GM10266 (cell line): Measurements from ENCODE around the gene KRTAP29-1.
"Not testable (repeated sequence)": the region's sequence is repeated elsewhere in the genome, so short reads cannot be mapped to it uniquely, and the experiment has no call there.

ENCODE experiments used
- DNase-seq: peaks from one replicate; pipeline ENCODE4 v3.0.0; 2012; ENCODE audit errors: extremely low spot score
- TF ChIP-seq, protein P1 (sequence below): IDR thresholded peaks from 2 replicates; pipeline ENCODE4 v1.5.1; 2012; ENCODE audit warnings: mild to moderate bottlenecking, low read depth; ENCODE audit not compliant: control insufficient read depth, insufficient read depth; ENCODE audit errors: missing control alignments

Gene KRTAP29-1, protein sequence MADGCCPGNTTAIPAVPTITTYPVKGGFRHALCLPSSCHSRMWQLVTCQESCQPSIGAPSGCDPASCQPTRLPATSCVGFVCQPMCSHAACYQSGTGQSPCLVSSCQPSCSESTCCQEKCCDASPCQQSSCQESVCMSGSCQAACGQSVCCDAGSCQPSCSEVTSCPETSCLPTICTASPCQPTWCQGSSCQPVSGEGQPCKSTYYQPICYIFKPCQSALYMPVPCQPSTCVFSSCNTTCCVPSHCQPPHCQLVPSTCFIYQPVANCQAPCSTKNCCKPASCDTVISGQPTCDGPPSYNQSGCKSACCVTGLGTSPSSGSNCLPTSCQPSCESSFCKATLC

DNA sequence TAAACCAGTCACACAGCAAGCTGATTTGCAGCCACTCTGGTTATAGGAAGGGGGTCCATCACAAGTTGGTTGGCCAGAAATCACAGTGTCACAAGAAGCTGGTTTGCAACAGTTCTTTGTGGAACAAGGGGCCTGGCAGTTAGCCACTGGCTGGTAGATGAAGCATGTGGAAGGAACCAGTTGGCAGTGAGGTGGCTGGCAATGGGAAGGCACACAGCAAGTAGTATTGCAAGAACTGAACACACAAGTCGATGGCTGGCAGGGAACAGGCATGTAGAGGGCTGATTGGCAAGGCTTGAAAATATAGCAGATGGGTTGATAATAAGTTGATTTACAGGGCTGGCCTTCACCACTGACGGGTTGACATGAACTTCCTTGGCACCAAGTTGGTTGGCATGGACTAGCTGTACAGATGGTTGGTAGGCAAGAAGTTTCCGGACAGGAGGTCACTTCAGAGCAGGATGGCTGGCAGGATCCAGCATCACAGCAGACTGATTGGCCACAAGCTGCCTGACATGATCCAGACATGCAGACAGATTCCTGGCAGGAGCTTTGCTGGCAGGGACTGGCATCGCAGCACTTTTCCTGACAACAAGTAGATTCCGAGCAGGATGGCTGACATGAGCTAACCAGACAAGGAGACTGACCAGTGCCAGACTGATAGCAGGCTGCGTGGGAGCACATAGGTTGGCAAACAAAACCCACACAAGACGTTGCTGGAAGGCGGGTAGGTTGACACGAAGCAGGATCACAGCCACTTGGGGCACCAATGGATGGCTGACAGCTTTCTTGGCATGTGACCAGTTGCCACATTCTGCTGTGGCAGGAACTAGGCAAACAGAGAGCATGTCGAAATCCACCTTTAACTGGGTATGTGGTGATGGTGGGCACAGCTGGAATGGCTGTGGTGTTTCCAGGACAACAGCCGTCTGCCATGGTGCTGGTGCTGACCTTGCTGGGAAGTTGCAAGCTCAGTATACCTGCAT lies at the start of gene KRTAP29-1:
Gene KRTAP29-1 (minus strand): TSS at position 936 of the 986 bp plus-strand sequence. CDS start 0 bp downstream, at position 936.
- no peak for DNase-seq
- TF ChIP-seq, protein P1, sequence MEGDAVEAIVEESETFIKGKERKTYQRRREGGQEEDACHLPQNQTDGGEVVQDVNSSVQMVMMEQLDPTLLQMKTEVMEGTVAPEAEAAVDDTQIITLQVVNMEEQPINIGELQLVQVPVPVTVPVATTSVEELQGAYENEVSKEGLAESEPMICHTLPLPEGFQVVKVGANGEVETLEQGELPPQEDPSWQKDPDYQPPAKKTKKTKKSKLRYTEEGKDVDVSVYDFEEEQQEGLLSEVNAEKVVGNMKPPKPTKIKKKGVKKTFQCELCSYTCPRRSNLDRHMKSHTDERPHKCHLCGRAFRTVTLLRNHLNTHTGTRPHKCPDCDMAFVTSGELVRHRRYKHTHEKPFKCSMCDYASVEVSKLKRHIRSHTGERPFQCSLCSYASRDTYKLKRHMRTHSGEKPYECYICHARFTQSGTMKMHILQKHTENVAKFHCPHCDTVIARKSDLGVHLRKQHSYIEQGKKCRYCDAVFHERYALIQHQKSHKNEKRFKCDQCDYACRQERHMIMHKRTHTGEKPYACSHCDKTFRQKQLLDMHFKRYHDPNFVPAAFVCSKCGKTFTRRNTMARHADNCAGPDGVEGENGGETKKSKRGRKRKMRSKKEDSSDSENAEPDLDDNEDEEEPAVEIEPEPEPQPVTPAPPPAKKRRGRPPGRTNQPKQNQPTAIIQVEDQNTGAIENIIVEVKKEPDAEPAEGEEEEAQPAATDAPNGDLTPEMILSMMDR, result no peak

DNA sequence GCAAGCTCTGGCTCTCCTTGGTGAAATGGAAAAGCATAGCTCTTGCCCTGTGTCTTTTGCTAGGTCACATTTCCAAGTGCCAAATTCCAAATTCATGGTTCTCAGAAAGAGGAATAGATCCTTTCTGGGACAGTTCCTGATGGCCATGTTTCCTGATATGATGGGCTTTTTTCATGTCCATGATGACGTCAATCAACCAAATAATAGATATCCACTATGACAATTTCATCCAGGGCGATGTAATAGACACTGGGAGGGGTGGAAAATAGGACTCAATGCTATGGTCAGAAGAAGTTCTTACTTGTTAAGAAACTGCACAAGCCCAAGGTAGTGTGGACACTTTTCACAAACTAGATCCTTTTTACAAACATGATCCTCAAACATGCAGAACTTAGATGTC lies 48.5 kb upstream of the KRTAP29-1 start:
- DNase-seq, result no peak
- TF ChIP-seq, protein P1, result no peak

DNA sequence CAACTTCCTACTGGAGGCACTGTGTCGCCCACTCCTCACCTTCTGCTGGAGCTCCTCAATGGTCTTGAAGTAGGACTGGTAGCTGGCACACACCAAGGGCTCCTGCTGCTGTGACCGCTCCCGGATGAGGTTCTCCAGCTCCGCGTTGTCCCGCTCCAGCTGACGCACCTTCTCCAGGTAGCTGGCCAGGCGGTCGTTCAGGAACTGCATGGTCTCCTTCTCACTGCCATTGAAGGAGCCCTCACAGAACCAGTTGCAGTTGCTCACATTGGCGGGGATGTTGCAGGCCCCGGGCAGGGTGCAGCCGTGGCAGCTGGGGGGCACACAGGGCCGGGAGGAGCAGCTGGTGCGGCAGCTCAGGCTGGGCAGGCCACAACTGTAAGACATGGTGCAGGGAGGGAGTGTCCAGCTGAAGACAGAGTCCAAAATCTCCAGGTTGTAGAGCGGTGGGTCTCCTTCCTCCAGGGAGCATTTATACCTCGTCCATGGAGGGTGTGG lies 47.8 kb upstream of the KRTAP29-1 start, which contains the start of gene KRT33A:
Gene KRT33A (minus strand): TSS at position 448 of the 498 bp plus-strand sequence. CDS start 61 bp downstream, at position 387.
- not testable (repeated sequence) for DNase-seq

DNA sequence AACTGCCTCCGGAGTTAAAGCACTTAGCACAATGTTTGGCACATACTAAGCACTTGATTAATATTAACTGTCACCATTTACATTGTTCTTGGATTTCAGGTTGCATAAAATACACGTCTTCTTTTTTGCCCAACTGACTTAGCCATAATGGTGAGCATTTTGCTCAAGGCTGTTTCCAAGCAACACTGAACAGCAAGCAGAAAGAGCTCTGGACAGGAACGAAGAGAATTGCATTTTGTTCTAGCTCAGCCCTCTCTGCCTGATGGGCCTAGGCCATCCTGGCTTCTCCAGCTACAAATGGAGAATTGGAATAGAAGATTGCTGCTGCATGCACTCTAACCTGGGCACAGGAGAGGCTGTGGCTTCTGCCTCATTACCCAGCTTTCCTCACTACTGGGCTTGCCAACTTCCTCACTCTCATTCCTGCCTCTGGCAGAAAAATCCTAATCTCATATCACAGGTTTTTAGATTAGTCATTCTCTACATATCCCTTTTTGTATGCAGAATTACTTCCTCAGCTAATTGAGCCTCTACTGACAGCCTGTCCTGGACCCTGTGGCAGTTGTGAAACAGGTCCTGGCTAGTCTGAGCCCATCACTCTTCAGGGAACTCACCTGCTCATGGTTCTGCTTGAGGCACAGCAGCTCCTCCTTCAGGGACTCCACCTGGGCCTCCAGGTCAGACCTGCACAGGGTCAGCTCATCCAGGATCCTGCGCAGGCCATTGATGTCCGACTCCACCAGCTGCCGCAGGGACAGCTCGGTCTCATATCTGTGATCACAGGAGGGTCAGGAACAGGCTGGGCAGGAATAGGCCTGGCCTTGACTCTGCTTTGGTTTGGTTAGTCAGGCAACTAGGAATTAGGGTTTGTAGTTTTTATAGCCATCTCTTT lies 45.5 kb upstream of the KRTAP29-1 start:
- TF ChIP-seq, protein P1, result no peak

DNA sequence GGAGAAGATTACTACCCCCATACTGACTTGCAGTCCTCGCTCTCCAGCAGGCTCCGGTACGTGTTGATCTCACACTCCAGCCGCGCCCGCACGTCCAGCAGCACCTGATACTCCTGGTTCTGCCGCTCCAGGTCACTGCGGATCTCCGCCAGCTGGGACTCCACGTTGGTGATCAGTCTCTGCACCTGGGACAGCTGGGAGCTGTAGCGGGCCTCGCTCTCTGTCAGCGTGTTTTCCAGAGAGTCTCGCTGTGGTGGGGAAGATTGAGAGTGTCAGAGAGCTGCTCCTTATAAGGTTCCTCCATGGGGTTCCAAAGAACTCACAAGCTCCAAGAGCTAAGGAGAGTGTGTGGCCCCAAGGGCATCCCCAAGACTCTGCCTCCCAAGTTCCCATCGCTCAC lies 43.8 kb upstream of the KRTAP29-1 start:
- not testable (repeated sequence) for DNase-seq

More for the DNA sequence above, 45.5 kb upstream of the KRTAP29-1 start:
- DNase-seq, result no peak

DNA sequence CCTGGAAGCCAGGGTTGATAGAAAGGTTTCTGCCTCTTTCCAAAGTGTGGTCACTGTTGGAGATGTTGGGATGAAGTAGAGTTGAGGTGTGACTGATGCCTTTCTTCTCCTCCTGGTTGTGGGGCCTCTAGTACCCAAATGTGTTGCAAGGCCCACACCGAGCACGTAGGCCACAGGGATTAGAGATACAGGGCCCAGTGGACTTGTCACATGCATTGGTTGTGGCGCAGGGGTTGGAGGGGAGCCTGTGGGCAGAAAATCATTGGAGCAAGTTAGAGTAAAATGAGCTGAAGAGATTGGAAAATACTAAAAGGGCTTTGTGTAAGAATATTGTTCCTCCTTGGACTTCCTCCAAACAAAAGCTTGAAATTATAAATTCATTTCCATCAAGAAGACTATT lies 43.3 kb upstream of the KRTAP29-1 start:
- DNase-seq, result no peak
- TF ChIP-seq, protein P1, result no peak

DNA sequence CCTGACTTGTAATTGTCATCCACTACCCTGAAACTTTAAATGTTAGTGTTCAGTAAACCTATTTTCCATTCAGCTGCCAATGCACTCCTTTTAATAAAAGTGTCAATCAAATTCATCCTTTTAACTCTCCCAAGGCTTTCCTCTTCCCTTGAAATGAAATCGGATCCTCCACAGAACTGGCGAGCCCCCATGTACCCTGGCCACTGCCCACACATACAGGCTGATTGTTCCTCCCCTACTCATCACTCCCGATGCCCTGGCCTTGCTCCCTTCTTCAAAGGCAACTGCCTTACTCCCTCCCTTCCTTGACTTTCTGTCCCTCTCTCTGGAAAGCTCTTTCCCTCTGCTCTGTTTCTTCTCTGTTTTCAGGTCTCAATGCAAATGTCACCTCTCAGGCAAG lies 40.4 kb upstream of the KRTAP29-1 start:
- TF ChIP-seq, protein P1, result no peak
- DNase-seq, result no peak
